H4 (cell line): ENCODE data around the gene SSH2. TPM values are rescaled to one million over a fixed set of nuclear protein-coding genes. Genes with fewer than 3 reads are reported as not detected.
"Not testable (repeated sequence)": the region's sequence is repeated elsewhere in the genome, so short reads cannot be mapped to it uniquely, and the experiment has no call there.

Experiments used
- DNase-seq: peaks from one replicate; pipeline ENCODE4 v3.0.0-alpha.2; 2015; ENCODE audit warnings: low spot score
- total RNA-seq: library from RNA; depleted of rRNA; stranded (reverse); fragments of >200 nt; shearing (Covaris generic); gene quantifications from 2 replicates; pipeline ENCODE4 v1.2.3, GENCODE V29; 2014

Gene SSH2
- total RNA-seq, 1 experiment from 2014 or later = 9.4 TPM

- DNase-seq = no peak
Observed at GRCh38 chr17:29665481-29665810, 264.6 kb downstream of the SSH2 start.

- DNase-seq = no peak
Observed at GRCh38 chr17:29664743-29665480, 265.1 kb downstream of the SSH2 start.

GRCh38 chr17:29663155-29663554, 266.9 kb downstream of the SSH2 start:
- peak; percentile 48 for DNase-seq

GRCh38 chr17:29661213-29661612, 268.8 kb downstream of the SSH2 start:
- DNase-seq = no peak

GRCh38 chr17:29659155-29659554, 270.9 kb downstream of the SSH2 start:
- peak; percentile 39 for DNase-seq

- DNase-seq = no peak
Observed at GRCh38 chr17:29655323-29655722, 274.7 kb downstream of the SSH2 start.

- no peak for DNase-seq
Observed at GRCh38 chr17:29653995-29654714, 275.9 kb downstream of the SSH2 start.

- DNase-seq = no peak
Observed at GRCh38 chr17:29652976-29653375, 277.1 kb downstream of the SSH2 start.

GRCh38 chr17:29651913-29652312, 278.1 kb downstream of the SSH2 start:
- not testable (repeated sequence) for DNase-seq

- DNase-seq = no peak
Observed at GRCh38 chr17:29650396-29650795, 279.6 kb downstream of the SSH2 start.

GRCh38 chr17:29649359-29649758, 280.7 kb downstream of the SSH2 start:
- no peak for DNase-seq

GRCh38 chr17:29648005-29648404, 282.0 kb downstream of the SSH2 start:
- DNase-seq = no peak

GRCh38 chr17:29645515-29646051, 284.4 kb downstream of the SSH2 start:
- DNase-seq = no peak

- no peak for DNase-seq
Observed at GRCh38 chr17:29643817-29644160, 286.2 kb downstream of the SSH2 start.

GRCh38 chr17:29642171-29642611, 287.8 kb downstream of the SSH2 start:
- DNase-seq = no peak

GRCh38 chr17:29640981-29641642, 288.9 kb downstream of the SSH2 start:
- no peak for DNase-seq

- DNase-seq = no peak
Observed at GRCh38 chr17:29640413-29640812, 289.6 kb downstream of the SSH2 start.

GRCh38 chr17:29633886-29634285, 296.1 kb downstream of the SSH2 start:
- no peak for DNase-seq

- no peak for DNase-seq
Observed at GRCh38 chr17:29630630-29631193, 299.3 kb downstream of the SSH2 start.

GRCh38 chr17:29629839-29630238, 300.2 kb downstream of the SSH2 start:
- no peak for DNase-seq

GRCh38 chr17:29628644-29629043, 301.4 kb downstream of the SSH2 start:
- DNase-seq = no peak

GRCh38 chr17:29627951-29628350, 302.1 kb downstream of the SSH2 start:
- DNase-seq = no peak
